NCI-H446 (cell line): ENCODE measurements around the gene MICA.
"Not testable (repeated sequence)": the region's sequence is repeated elsewhere in the genome, so short reads cannot be mapped to it uniquely, and the experiment has no call there.

Source experiments
- DNase-seq, 2 experiments: peaks; one replicate each; lab custom pipeline; 2025; lab: John Stamatoyannopoulos, UW

The MICA gene

DNA sequence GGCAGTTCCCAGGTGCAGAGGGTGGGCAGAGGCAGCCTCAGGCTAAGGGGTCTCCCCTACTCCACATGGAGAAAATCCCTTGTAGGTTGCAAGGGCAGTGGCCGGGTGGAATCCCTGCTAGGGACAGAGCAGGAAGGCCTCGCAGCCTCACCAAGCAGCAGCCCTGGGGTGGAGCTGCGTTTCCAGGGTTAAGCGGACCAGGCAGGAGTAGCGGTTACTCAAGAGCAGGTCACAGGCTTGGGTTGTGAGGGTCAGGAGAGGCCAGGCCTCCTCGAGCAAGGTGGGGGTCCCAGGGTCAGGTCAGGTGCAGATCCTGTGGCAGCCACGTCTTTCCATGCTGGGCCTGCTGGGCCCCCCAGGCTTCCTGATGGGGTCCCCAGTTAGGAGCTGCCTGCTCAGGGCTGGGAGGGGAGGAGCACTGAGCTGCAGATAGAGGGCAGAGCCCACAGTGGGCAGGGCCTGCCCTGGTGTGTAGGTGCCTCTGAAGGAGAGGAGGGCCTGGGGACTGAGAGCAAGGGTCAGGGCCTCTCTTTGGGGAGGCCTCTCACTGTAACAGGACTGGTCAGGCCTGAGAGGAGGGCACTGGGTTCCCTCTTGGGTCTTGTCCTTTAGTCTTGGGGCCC is 10.9 kb downstream of the MICA start:
- DNase-seq, result not testable (repeated sequence)

GRCh38 chr6:31414771-31415265 is 11.4 kb downstream of the MICA start:
- no peak for DNase-seq

- no peak for DNase-seq
These were observed 13.1 kb downstream of the MICA start for GRCh38 chr6:31416394-31417014.

GRCh38 chr6:31418251-31418650 is 14.9 kb downstream of the MICA start:
- no peak for DNase-seq

- no peak for DNase-seq
These were observed 16.4 kb downstream of the MICA start for GRCh38 chr6:31419842-31420241.

DNA sequence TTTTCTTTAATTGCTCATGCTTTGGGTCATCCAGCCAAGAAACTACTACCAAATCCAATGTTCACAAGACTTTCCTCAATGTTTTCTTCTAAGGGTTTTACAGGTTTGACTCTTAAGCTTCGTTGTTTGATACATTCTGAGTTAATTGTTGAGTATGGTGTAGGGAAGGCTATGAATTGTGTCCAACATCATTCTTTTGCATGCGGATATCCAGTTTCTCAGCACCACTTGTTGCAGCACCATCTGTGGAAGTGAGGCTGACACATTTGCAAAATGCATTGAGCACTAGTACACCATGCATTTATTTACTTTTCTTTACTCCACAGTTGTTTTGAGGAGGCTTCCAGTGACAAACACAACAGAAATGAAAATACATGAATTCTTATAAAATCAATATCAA is 17.2 kb downstream of the MICA start:
- DNase-seq, result no peak

GRCh38 chr6:31422587-31422986 is 19.2 kb downstream of the MICA start:
- DNase-seq, result no peak

DNA sequence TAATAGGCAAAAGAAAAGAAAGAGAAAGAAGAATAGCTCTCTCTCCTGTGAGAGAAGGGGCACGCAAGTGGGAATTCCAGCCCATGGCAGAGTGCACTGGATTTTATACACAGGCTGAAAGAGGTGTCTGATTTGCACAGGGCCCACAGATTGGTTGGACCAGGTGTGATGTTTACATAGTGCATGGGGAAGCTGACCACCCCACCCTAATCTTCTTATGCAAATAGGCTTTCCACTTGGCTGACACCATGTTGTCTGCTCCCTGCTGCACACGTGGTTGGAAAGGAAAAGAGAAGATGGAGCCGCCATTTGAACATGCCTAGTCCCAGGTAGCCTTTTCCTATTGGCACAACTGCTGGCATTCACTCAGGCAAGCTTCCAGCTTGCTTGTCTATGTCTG is 20.2 kb downstream of the MICA start:
- no peak for DNase-seq

- no peak for DNase-seq
These were observed 23.3 kb downstream of the MICA start for GRCh38 chr6:31426395-31427354.

DNA sequence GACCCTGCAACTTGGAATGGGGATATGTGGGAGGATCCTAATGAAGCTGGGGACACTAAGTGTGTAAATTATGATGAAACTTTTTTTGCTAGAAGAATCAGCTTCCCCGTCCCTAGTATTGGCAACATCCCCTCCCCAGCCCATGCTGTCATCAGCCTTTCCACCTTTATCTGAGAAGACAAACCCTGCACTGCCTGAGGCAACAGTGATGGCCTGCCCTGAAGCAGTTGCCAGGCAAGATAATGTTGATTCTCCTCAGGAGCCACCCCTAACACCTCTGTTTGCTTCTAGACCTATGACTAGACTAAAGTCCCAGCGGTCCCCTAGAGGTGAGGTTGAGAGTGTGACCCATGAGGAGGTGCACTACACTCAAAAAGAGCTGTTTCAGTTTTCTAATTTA is 27.1 kb downstream of the MICA start:
- DNase-seq, result no peak

DNA sequence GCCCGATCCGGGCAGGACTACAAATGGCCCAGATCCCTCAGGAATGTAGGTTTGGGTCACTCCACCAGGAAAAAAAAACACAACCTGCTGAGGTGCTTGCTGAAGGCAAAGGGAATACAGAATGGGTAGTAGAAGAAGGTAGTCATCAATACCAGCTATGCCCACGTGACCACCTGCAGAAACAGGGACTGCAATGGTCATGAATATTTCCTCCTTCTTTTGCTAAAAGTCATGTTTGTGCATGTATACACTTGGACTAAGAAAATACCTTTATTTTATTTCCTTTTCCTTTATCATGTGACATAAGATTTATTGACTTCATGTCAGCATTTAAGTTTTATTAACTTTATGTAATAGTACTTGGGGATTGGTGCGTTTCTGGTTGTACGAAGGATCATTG is 31.7 kb downstream of the MICA start:
- not testable (repeated sequence) for DNase-seq

- no peak for DNase-seq
These were observed 34.8 kb downstream of the MICA start for GRCh38 chr6:31438222-31438621.

DNA sequence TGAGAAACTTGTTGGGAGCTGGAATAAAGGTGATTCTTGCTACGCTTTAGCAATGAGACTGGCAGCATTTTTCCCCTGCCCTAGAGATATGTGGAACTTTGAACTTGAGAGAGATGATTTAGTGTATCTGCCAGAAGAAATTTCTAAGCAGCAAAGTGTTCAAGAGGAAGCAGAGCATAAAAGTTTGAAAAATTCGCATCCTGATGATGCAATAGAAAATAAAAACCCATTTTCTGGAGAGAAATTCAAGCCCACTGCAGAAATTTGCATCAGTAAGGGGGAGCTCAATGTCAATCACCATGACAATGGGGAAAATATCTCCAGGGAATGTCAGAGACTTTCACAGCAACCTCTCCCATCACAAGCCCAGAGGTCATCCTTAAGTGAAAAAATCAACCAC is 35.3 kb downstream of the MICA start:
- no peak for DNase-seq

- DNase-seq, result peak in 1 of 2 experiments; percentile 12
These were observed 38.2 kb downstream of the MICA start for GRCh38 chr6:31441365-31442267.

- DNase-seq, result no peak
These were observed 43.1 kb downstream of the MICA start for GRCh38 chr6:31446481-31446880.

GRCh38 chr6:31446999-31447789 is 43.8 kb downstream of the MICA start:
- DNase-seq, result not testable (repeated sequence)

DNA sequence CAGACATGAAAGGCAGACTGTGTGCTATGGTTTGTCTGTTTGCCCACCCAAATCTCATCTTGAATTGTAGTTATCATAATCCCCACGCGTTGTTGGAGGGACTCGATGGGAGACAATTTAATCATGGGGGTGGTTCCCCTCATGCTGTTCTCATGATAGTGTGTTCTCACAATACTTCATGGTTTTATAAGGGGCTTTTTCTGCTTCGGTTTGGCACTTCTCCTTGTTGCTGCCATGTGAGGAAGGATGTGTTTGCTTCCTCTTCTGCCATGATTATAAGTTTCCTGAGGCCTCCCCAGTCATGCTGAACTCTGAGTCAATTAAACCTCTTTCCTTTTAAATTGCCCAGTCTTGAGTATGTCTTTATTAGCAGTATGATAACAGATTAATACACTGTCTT is 47.4 kb downstream of the MICA start:
- no peak for DNase-seq

- DNase-seq, result no peak
These were observed 49.5 kb downstream of the MICA start for GRCh38 chr6:31452859-31453258.

- DNase-seq, result no peak
These were observed 49.9 kb downstream of the MICA start for GRCh38 chr6:31453259-31453658.

DNA sequence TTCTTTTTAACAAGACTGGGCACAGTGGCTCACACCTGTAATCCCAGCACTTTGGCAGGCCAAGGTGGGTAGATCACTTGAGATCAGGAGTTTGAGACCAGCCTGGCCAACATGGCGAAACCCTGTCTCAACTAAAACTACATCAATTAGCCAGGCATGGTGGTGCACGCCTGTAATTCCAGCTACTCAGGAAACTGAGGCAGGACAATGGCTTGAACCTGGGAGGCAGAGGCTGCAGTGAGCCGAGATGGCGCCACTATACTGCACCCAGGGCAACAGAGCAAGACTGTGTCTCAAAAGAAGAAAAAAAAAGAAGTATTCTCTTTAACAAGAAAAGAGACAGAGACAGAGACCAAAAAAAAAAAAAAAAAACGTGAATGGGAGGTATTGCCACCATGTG is 56.5 kb downstream of the MICA start:
- DNase-seq, result not testable (repeated sequence)
